ENCODE data around the gene ISG15.
"Not testable (repeated sequence)": the region's sequence is repeated elsewhere in the genome, so short reads cannot be mapped to it uniquely, and the experiment has no call there.

Gene ISG15

DNA sequence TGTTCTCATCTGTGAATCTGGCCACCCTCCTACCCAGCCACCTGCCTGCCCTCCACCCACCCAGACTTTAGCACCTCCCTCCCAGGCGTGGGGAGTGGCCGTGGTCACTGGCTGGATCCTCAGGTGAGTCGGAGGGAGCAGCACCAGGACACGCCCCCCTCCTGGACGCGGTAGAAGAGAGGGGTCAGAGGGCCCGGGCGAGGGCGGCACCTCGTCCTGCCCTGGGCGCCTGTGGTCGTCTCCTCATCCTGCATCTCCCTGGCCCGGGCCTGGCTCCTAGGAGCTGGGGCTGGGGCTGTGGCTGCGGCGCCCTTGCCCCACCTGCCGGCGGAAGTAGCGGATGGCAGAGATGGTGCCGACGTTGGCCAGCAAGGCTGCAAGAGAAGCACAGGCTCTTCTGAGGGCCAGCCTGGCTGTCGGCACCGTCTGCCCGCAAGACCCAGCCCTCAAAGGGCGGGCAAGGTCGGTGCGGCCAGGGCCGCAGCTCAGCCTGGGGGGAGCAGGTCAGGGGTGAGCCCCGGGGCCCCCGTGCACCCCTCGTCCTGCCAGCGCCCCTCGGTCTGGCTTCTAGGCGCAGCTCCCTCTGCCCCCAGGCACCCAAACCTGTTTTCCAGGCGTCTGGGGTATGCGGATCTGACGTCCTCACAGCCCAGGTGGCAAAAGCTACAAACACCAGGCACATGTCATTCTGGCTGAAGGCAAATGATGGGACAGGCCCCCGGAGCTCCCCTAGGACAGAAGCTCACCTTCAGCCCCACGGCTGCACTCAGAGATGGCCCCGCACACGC, 37.2 kb upstream of the ISG15 start:
- H3K9me3 ChIP-seq (ENCODE audit: control insufficient read depth, low read length) = no peaks in the 10 kb centered on the region
- DNase-seq = peak in 2 of 3 donors; percentile 34 to 36
- H3K4me3 ChIP-seq (ENCODE audit: insufficient read depth, low read depth, low read length, poor library complexity, severe bottlenecking) = peak overlapping the region; percentile 37
- H3K27me3 ChIP-seq (replicated peaks; ENCODE audit: control insufficient read depth, insufficient read depth, low read length, poor library complexity, severe bottlenecking) = no peaks in the 10 kb centered on the region
- H3K27ac ChIP-seq (ENCODE audit: insufficient read depth, low read length, poor library complexity, severe bottlenecking) = no peak overlapping the region
- peaks cover 10% of the 10 kb centered on the region for H3K4me1 ChIP-seq (ENCODE audit: control insufficient read depth, insufficient read depth, low read length, poor library complexity, severe bottlenecking)
- H3K36me3 ChIP-seq (ENCODE audit: control insufficient read depth, insufficient read depth, low read length) = no peaks in the 10 kb centered on the region

GRCh38 chr1:976791-977190, 36.5 kb upstream of the ISG15 start:
- not testable (repeated sequence) for H3K9me3 ChIP-seq (ENCODE audit: control insufficient read depth, low read length); H3K36me3 ChIP-seq (ENCODE audit: control insufficient read depth, insufficient read depth, low read length); H3K27ac ChIP-seq (ENCODE audit: insufficient read depth, low read length, poor library complexity, severe bottlenecking); H3K27me3 ChIP-seq (replicated peaks; ENCODE audit: control insufficient read depth, insufficient read depth, low read length, poor library complexity, severe bottlenecking); H3K4me3 ChIP-seq (ENCODE audit: insufficient read depth, low read depth, low read length, poor library complexity, severe bottlenecking); DNase-seq
- peaks cover 10% of the 10 kb centered on the region for H3K4me1 ChIP-seq (ENCODE audit: control insufficient read depth, insufficient read depth, low read length, poor library complexity, severe bottlenecking)

- Histone ChIP-seq H3K27me3 (replicated peaks; ENCODE audit: control insufficient read depth, insufficient read depth, low read length, poor library complexity, severe bottlenecking) (no peaks in the 10 kb centered on the region), H3K27ac (ENCODE audit: insufficient read depth, low read length, poor library complexity, severe bottlenecking) (no peak overlapping the region), H3K4me1 (ENCODE audit: control insufficient read depth, insufficient read depth, low read length, poor library complexity, severe bottlenecking) (peaks cover 10% of the 10 kb centered on the region), H3K9me3 (ENCODE audit: control insufficient read depth, low read length) (no peaks in the 10 kb centered on the region), H3K4me3 (ENCODE audit: insufficient read depth, low read depth, low read length, poor library complexity, severe bottlenecking) (no peak overlapping the region), H3K36me3 (ENCODE audit: control insufficient read depth, insufficient read depth, low read length) (no peaks in the 10 kb centered on the region)
- no peak for DNase-seq
Measured at GRCh38 chr1:978069-978834, 35.0 kb upstream of the ISG15 start.

- H3K27me3 ChIP-seq (replicated peaks; ENCODE audit: control insufficient read depth, insufficient read depth, low read length, poor library complexity, severe bottlenecking) = no peaks in the 10 kb centered on the region
- H3K36me3 ChIP-seq (ENCODE audit: control insufficient read depth, insufficient read depth, low read length) = no peaks in the 10 kb centered on the region
- peaks cover 10% of the 10 kb centered on the region for H3K4me1 ChIP-seq (ENCODE audit: control insufficient read depth, insufficient read depth, low read length, poor library complexity, severe bottlenecking)
- no peak for DNase-seq
- H3K9me3 ChIP-seq (ENCODE audit: control insufficient read depth, low read length) = no peaks in the 10 kb centered on the region
- H3K27ac ChIP-seq (ENCODE audit: insufficient read depth, low read length, poor library complexity, severe bottlenecking) = no peak overlapping the region
- H3K4me3 ChIP-seq (ENCODE audit: insufficient read depth, low read depth, low read length, poor library complexity, severe bottlenecking) = no peak overlapping the region
Measured at GRCh38 chr1:978835-979743, 34.2 kb upstream of the ISG15 start.

DNA sequence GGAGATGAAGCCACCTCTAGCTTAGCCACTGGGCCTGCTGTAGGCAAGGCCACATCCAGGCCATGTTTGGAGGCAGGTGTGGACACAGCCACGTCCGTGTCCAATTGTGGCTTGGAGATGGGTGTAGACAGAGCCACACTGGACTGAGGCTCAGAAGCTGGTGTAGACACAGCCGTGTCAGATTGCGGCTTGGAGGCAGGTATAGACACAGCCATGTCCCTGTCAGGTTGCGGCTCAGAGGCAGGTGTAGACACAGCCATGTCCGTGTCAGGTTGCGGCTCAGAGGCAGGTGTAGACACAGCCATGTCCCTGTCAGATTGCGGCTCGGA, 33.6 kb upstream of the ISG15 start:
- H3K27ac ChIP-seq (ENCODE audit: insufficient read depth, low read length, poor library complexity, severe bottlenecking) = no peak overlapping the region
- DNase-seq = no peak
- no peak overlapping the region for H3K4me3 ChIP-seq (ENCODE audit: insufficient read depth, low read depth, low read length, poor library complexity, severe bottlenecking)
- peaks cover 10% of the 10 kb centered on the region for H3K4me1 ChIP-seq (ENCODE audit: control insufficient read depth, insufficient read depth, low read length, poor library complexity, severe bottlenecking)
- no peaks in the 10 kb centered on the region for H3K27me3 ChIP-seq (replicated peaks; ENCODE audit: control insufficient read depth, insufficient read depth, low read length, poor library complexity, severe bottlenecking)
- H3K36me3 ChIP-seq (ENCODE audit: control insufficient read depth, insufficient read depth, low read length) = no peaks in the 10 kb centered on the region
- H3K9me3 ChIP-seq (ENCODE audit: control insufficient read depth, low read length) = no peaks in the 10 kb centered on the region

DNA sequence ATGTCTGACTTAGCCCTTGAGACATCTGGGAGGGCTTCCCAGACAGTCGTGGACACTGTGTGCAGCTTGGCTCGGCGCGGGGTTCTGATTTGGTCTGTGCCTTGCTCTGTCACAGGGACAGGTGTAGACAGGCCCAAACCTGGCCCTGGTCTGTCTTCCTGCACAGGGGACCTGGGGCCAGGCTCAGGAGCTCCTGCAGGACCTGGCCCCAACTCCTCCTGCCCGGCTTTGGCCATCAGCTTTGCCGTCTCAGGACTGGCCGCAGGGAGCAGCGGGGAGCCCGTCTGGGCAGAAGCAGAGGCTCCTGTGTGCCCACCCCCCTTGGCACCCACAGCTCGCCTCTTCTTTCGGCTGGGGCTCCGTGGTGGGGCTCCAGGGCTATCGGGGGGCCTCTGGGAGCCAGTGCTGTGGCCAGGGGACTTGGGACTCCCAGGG, 33.1 kb upstream of the ISG15 start:
- no peak for DNase-seq
- H3K9me3 ChIP-seq (ENCODE audit: control insufficient read depth, low read length) = no peaks in the 10 kb centered on the region
- H3K27me3 ChIP-seq (replicated peaks; ENCODE audit: control insufficient read depth, insufficient read depth, low read length, poor library complexity, severe bottlenecking) = no peaks in the 10 kb centered on the region
- peaks cover 10% of the 10 kb centered on the region for H3K4me1 ChIP-seq (ENCODE audit: control insufficient read depth, insufficient read depth, low read length, poor library complexity, severe bottlenecking)
- no peaks in the 10 kb centered on the region for H3K36me3 ChIP-seq (ENCODE audit: control insufficient read depth, insufficient read depth, low read length)
- H3K4me3 ChIP-seq (ENCODE audit: insufficient read depth, low read depth, low read length, poor library complexity, severe bottlenecking) = no peak overlapping the region
- H3K27ac ChIP-seq (ENCODE audit: insufficient read depth, low read length, poor library complexity, severe bottlenecking) = no peak overlapping the region

DNA sequence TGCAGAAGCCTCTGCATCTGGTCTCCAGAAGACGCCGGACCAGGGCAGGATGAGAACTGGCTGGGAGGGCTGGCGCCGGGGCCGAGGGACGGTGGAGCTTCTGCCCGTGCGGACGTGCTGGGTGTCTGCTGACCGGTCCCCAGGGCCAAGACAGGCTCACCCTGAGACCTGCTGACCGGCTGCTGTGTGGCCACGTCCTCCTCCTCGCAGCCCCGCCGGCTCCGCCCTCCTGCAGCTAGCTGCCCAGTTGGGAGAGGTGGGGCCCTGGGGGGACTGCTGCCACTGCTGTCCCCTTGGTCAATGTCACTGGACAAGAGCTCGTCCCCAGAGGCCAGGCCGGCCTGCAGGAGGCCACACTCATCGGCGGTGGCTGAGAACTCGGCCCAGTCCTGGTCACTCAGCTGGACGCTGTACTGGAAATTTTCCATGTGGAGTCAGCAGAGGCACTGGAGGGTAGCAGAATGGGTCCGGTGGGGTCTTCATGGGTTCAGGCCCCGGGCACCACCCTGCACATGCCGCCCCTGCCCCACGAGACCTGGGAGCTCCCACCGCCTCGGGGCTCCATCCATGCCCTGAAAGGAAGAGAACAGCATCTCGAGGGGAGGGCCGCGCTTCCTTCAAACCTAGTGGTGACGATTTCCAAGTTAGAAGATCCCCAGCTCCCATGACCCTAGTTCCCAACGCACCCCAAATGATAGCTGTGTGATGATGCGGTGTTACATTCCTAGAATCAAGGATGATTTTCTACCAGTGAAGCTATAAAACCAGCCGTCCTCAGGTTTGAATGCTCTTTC, 32.5 kb upstream of the ISG15 start:
- Histone ChIP-seq H3K27ac (ENCODE audit: insufficient read depth, low read length, poor library complexity, severe bottlenecking) (no peak overlapping the region), H3K36me3 (ENCODE audit: control insufficient read depth, insufficient read depth, low read length) (no peaks in the 10 kb centered on the region), H3K27me3 (replicated peaks; ENCODE audit: control insufficient read depth, insufficient read depth, low read length, poor library complexity, severe bottlenecking) (no peaks in the 10 kb centered on the region), H3K9me3 (ENCODE audit: control insufficient read depth, low read length) (no peaks in the 10 kb centered on the region), H3K4me1 (ENCODE audit: control insufficient read depth, insufficient read depth, low read length, poor library complexity, severe bottlenecking) (peaks cover 6% of the 10 kb centered on the region), H3K4me3 (ENCODE audit: insufficient read depth, low read depth, low read length, poor library complexity, severe bottlenecking) (no peak overlapping the region)
- no peak for DNase-seq

DNA sequence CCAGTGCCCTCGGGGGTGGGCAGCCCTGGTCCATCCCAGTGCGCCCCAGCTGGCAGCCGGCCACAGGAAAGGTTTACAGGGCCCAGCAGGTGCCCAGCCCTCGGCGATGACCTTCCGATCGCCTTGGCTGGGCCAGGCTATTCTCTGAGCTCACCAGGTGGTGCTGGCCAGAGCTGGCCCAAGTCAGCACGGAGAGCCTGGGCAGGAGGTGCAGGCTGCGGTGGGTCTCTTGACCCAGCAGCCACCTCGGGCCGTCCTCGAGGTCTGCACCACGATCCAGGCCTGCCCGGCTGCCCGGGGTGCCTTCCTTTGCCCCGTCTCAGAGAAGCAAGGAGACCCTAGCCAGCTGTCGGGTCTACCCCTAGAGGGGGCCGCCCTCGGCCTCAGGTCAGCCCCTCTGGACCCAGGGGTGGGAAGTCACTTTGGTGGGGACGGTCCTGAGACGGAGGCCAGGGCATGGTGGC, 31.8 kb upstream of the ISG15 start:
- Histone ChIP-seq H3K9me3 (ENCODE audit: control insufficient read depth, low read length) (no peaks in the 10 kb centered on the region), H3K4me3 (ENCODE audit: insufficient read depth, low read depth, low read length, poor library complexity, severe bottlenecking) (no peak overlapping the region), H3K4me1 (ENCODE audit: control insufficient read depth, insufficient read depth, low read length, poor library complexity, severe bottlenecking) (no peaks in the 10 kb centered on the region), H3K36me3 (ENCODE audit: control insufficient read depth, insufficient read depth, low read length) (no peaks in the 10 kb centered on the region), H3K27me3 (replicated peaks; ENCODE audit: control insufficient read depth, insufficient read depth, low read length, poor library complexity, severe bottlenecking) (no peaks in the 10 kb centered on the region), H3K27ac (ENCODE audit: insufficient read depth, low read length, poor library complexity, severe bottlenecking) (no peak overlapping the region)
- DNase-seq = no peak

- DNase-seq = no peak
- Histone ChIP-seq H3K27me3 (replicated peaks; ENCODE audit: control insufficient read depth, insufficient read depth, low read length, poor library complexity, severe bottlenecking) (no peaks in the 10 kb centered on the region), H3K9me3 (ENCODE audit: control insufficient read depth, low read length) (no peaks in the 10 kb centered on the region), H3K36me3 (ENCODE audit: control insufficient read depth, insufficient read depth, low read length) (no peaks in the 10 kb centered on the region), H3K4me3 (ENCODE audit: insufficient read depth, low read depth, low read length, poor library complexity, severe bottlenecking) (no peak within 1 kb of the TSS), H3K27ac (ENCODE audit: insufficient read depth, low read length, poor library complexity, severe bottlenecking) (no peak within 1 kb of the TSS), H3K4me1 (ENCODE audit: control insufficient read depth, insufficient read depth, low read length, poor library complexity, severe bottlenecking) (no peaks in the 10 kb centered on the region)
Measured at GRCh38 chr1:981955-982558, 31.2 kb upstream of the ISG15 start, which contains the start of gene PERM1. PERM1 (minus strand) TSS chr1:982093; CDS start chr1:981029, 1,064 bp downstream.

All from effector memory CD4-positive, alpha-beta T cell (primary cell).